Thyroid gland (tissue), 4 donors: ENCODE data around the gene FNDC3B.

Experiments
- POLR2A ChIP-seq, 2 donors: fragments of 450-650 bp; IDR thresholded peaks; one replicate each; pipeline ENCODE4 v1.6.1; 2017; ENCODE audit warnings: antibody characterized with exemption in 2 of 2, mild to moderate bottlenecking in 2 of 2, moderate library complexity in 1 of 2
- TF ChIP-seq, protein P1 (sequence below), 6 experiments: fragments of 200-600 bp in 3 of 6; fragments of 450-650 bp in 3 of 6; sonication (generic) in 3 of 6; IDR thresholded peaks; one replicate each; pipeline ENCODE4 v1.5.1; 2016 to 2019; ENCODE audit warnings: antibody characterized with exemption in 6 of 6, mild to moderate bottlenecking in 2 of 6, inconsistent platforms in 1 of 6, moderate library complexity in 1 of 6

GRCh38 chr3:172281884-172282283 lies 242.5 kb downstream of the FNDC3B start:
- TF ChIP-seq, protein P1, sequence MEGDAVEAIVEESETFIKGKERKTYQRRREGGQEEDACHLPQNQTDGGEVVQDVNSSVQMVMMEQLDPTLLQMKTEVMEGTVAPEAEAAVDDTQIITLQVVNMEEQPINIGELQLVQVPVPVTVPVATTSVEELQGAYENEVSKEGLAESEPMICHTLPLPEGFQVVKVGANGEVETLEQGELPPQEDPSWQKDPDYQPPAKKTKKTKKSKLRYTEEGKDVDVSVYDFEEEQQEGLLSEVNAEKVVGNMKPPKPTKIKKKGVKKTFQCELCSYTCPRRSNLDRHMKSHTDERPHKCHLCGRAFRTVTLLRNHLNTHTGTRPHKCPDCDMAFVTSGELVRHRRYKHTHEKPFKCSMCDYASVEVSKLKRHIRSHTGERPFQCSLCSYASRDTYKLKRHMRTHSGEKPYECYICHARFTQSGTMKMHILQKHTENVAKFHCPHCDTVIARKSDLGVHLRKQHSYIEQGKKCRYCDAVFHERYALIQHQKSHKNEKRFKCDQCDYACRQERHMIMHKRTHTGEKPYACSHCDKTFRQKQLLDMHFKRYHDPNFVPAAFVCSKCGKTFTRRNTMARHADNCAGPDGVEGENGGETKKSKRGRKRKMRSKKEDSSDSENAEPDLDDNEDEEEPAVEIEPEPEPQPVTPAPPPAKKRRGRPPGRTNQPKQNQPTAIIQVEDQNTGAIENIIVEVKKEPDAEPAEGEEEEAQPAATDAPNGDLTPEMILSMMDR (IDR thresholded peaks at IDR 0.05): no peak
- TF ChIP-seq POLR2A (IDR thresholded peaks at IDR 0.05): no peak
